SK-N-SH (cell line): ENCODE measurements around the gene CSNK1E.

Experiments
- MAX ChIP-seq: IDR thresholded peaks from 2 replicates; pipeline ENCODE4 v1.4.0; 2012; ENCODE audit warnings: low read depth
- RXRA ChIP-seq: IDR thresholded peaks from 2 replicates; pipeline ENCODE4 v1.4.0; 2012; ENCODE audit warnings: low read depth, mild to moderate bottlenecking, borderline replicate concordance
- TAF1 ChIP-seq: IDR thresholded peaks from 2 replicates; pipeline ENCODE4 v1.6.1; 2012; ENCODE audit warnings: low read depth, mild to moderate bottlenecking, low read length, moderate library complexity, borderline replicate concordance
- TF ChIP-seq, protein P1 (sequence below): fragments of 200-600 bp; sonication (generic); IDR thresholded peaks from 2 replicates; pipeline ENCODE4 v1.6.1; 2017; ENCODE audit warnings: antibody characterized with exemption, mild to moderate bottlenecking, moderate library complexity

DNA sequence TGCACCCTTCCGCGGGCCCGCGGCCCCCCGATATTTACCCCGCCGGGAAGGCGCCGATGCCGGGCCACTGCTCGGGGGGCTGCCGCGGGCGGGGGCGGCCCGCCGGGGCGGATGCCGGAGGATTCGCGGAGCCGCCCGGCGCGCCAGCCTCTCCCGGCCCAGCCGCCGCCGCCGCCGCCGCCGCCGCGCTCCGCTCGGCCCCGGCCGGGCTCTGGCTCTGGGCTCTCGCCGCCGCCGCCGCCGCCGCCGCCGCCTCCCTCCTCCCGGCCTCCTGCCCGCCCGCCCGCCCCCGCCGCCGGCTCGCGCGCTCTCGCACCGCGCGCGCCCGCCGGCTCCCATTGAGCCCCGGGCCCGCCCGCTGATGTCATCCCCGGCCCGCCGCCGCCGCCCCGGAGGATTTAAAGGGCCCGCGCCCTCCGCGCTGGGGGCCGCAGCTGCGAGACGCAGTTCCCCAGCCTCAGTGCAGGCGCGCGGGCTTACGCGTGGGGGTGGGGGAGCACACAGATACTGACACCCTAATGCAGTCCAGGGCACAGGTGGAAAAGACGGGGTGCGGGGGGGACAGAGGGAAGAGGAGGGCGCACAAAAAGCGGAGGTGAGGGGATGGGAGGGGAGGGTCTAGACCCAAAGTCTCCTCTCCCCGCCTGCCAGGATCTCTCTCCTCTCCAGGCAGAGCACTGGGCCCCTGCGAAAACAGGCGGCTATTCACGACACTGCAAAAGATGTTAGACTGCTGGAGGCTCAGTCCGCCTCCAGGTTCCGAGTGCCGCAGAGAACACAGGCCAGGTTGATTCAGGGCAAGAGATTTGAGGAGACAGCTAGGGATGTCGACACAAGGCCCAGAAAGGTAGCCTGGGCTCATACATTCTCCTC is at the start of gene CSNK1E:
- TF ChIP-seq, protein P1, sequence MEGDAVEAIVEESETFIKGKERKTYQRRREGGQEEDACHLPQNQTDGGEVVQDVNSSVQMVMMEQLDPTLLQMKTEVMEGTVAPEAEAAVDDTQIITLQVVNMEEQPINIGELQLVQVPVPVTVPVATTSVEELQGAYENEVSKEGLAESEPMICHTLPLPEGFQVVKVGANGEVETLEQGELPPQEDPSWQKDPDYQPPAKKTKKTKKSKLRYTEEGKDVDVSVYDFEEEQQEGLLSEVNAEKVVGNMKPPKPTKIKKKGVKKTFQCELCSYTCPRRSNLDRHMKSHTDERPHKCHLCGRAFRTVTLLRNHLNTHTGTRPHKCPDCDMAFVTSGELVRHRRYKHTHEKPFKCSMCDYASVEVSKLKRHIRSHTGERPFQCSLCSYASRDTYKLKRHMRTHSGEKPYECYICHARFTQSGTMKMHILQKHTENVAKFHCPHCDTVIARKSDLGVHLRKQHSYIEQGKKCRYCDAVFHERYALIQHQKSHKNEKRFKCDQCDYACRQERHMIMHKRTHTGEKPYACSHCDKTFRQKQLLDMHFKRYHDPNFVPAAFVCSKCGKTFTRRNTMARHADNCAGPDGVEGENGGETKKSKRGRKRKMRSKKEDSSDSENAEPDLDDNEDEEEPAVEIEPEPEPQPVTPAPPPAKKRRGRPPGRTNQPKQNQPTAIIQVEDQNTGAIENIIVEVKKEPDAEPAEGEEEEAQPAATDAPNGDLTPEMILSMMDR, result no peak
- peak; percentile 26; the same call in 1 of the 2 replicates for TF ChIP-seq MAX
- no peak for TF ChIP-seq TAF1
- no peak for TF ChIP-seq RXRA
